ENCODE results near the gene PDE11A.

Gene PDE11A

GRCh38 chr2:177753682-177754491, 318.7 kb downstream of the PDE11A start:
- DNase-seq = no peak

GRCh38 chr2:177748360-177748759, 324.2 kb downstream of the PDE11A start:
- no peak for DNase-seq

GRCh38 chr2:177747384-177747783, 325.2 kb downstream of the PDE11A start:
- no peak for DNase-seq

GRCh38 chr2:177746358-177746757, 326.2 kb downstream of the PDE11A start:
- DNase-seq = no peak

- no peak for DNase-seq
Measured at GRCh38 chr2:177745531-177745930, 327.0 kb downstream of the PDE11A start.

- no peak for DNase-seq
Measured at GRCh38 chr2:177742851-177743250, 329.7 kb downstream of the PDE11A start.

- no peak for DNase-seq
Measured at GRCh38 chr2:177741866-177742265, 330.7 kb downstream of the PDE11A start.

- no peak for DNase-seq
Measured at GRCh38 chr2:177740700-177741099, 331.9 kb downstream of the PDE11A start.

- no peak for DNase-seq
Measured at GRCh38 chr2:177738461-177739235, 333.9 kb downstream of the PDE11A start.

- DNase-seq = no peak
Measured at GRCh38 chr2:177735318-177735803, 337.2 kb downstream of the PDE11A start.

GRCh38 chr2:177733322-177733855, 339.2 kb downstream of the PDE11A start:
- DNase-seq = no peak

GRCh38 chr2:177731384-177731783, 341.2 kb downstream of the PDE11A start:
- no peak for DNase-seq

- DNase-seq = no peak
Measured at GRCh38 chr2:177730792-177731191, 341.8 kb downstream of the PDE11A start.

- DNase-seq = no peak
Measured at GRCh38 chr2:177730363-177730762, 342.2 kb downstream of the PDE11A start.

- DNase-seq = no peak
Measured at GRCh38 chr2:177728920-177729319, 343.7 kb downstream of the PDE11A start.

GRCh38 chr2:177728399-177728765, 344.2 kb downstream of the PDE11A start:
- DNase-seq = no peak

GRCh38 chr2:177727577-177728398, 344.8 kb downstream of the PDE11A start:
- DNase-seq = no peak

GRCh38 chr2:177726931-177727348, 345.6 kb downstream of the PDE11A start:
- DNase-seq = no peak

GRCh38 chr2:177724398-177725287, 347.9 kb downstream of the PDE11A start:
- DNase-seq = peak; percentile 7

GRCh38 chr2:177723235-177723634, 349.3 kb downstream of the PDE11A start:
- DNase-seq = no peak

- no peak for DNase-seq
Measured at GRCh38 chr2:177721818-177722567, 350.6 kb downstream of the PDE11A start.

All from activated T-cell treated with anti-CD3 and anti-CD28 coated beads for 4 hours (primary cell).